ENCODE results near the gene JPH3. TPM values are rescaled to one million over a fixed set of nuclear protein-coding genes. Genes with fewer than 3 reads are reported as not detected.
A peak's percentile ranks its signal among the peaks of the same experiment; 100 is the strongest.

The JPH3 gene
- total RNA-seq, 1 experiment from 2014 or later: 32.7 TPM

- no peaks in the 10 kb centered on the region for H3K9me3 ChIP-seq (ENCODE audit: control insufficient read depth, low read depth, low read length)
- H3K56ac ChIP-seq (ENCODE audit: insufficient read length, low read depth, low read length): no peak overlapping the region
- H3K27me3 ChIP-seq (ENCODE audit: insufficient read depth, low read length): no peaks in the 10 kb centered on the region
- no peak overlapping the region for H3K9ac ChIP-seq (ENCODE audit: extremely low read depth, insufficient read length, low read length)
- no peak for DNase-seq
- H2AK5ac ChIP-seq (ENCODE audit: insufficient read length, low read length): no peak overlapping the region
- H3K18ac ChIP-seq (ENCODE audit: insufficient read length, low read depth, low read length): no peak overlapping the region
- H3K4ac ChIP-seq (ENCODE audit: low read depth, low read length): no peak overlapping the region
- H3K4me2 ChIP-seq (ENCODE audit: insufficient read depth, insufficient read length, low read length): no peak overlapping the region
- no peak overlapping the region for H3K27ac ChIP-seq (ENCODE audit: insufficient read length, low read depth, low read length)
- H2BK120ac ChIP-seq (ENCODE audit: low read depth, low read length, poor library complexity, severe bottlenecking): no peak overlapping the region
- H4K91ac ChIP-seq (ENCODE audit: insufficient read length, low read depth, low read length): no peak overlapping the region
- H2BK20ac ChIP-seq (ENCODE audit: low read depth, low read length, poor library complexity, severe bottlenecking): no peak overlapping the region
- no peak overlapping the region for H2BK12ac ChIP-seq (ENCODE audit: insufficient read length, low read depth, low read length)
- TF ChIP-seq CTCF (conservative IDR thresholded peaks at IDR 0.05): no peak
- Mint-ChIP-seq H3K27me3 (ENCODE audit: low read depth) (no peaks in the 10 kb centered on the region), H3K4me1 (peaks cover 9 to 11% of the 10 kb centered on the region in 2 experiments; a peak in 2 of 4 replicates), H3K4me3 (no peak overlapping the region), H3K9me3 (peaks cover 0 to 3% of the 10 kb centered on the region in 2 experiments; a peak in 2 of 5 replicates), H3K27ac (peak overlapping the region; percentile 64 to 96 (median 78); a peak in 5 of 7 replicates), H3K36me3 (ENCODE audit: insufficient read depth in 1 of 3, low read depth in 3 of 3) (peaks cover 12 to 18% (median 12%) of the 10 kb centered on the region in 3 experiments; a peak in 6 of 7 replicates)
- no peaks in the 10 kb centered on the region; the same call in 1 of the 2 replicates for H3K79me2 ChIP-seq (ENCODE audit: insufficient read depth, low read length)
- H3K4me1 ChIP-seq (ENCODE audit: insufficient read depth, low read length): no peaks in the 10 kb centered on the region
- no peaks in the 10 kb centered on the region for H3K79me1 ChIP-seq (ENCODE audit: insufficient read depth, low read depth, low read length, poor library complexity, severe bottlenecking)
- H4K5ac ChIP-seq (ENCODE audit: insufficient read length, low read depth, low read length): no peak overlapping the region
- H3T11ph ChIP-seq (ENCODE audit: low read length): no peak overlapping the region
- no peak overlapping the region for H3K23ac ChIP-seq (ENCODE audit: insufficient read length, low read depth, low read length)
- no peak overlapping the region for H4K8ac ChIP-seq (replicated peaks; ENCODE audit: insufficient read length, low read depth, low read length)
- no CpG with 5 or more reads among the region's 23 CpGs for WGBS (ENCODE audit: extremely low coverage, insufficient read length, low lambda C conversion rate)
- H4K20me1 ChIP-seq (ENCODE audit: control insufficient read depth, insufficient read depth, insufficient read length): no peaks in the 10 kb centered on the region
- no peaks in the 10 kb centered on the region for H3K23me2 ChIP-seq (ENCODE audit: insufficient read length, low read depth, low read length, poor library complexity, severe bottlenecking)
- no peak overlapping the region for H3K14ac ChIP-seq (ENCODE audit: insufficient read depth, low read length)
- H2AFZ ChIP-seq (ENCODE audit: low read length): no peak overlapping the region
- H2BK5ac ChIP-seq (ENCODE audit: insufficient read length, low read length): no peak overlapping the region
- no peak overlapping the region for H2BK15ac ChIP-seq (ENCODE audit: low read depth, low read length)
Measured at GRCh38 chr16:87648236-87648635, 45.9 kb downstream of the JPH3 start.

Data from H9 (cell line).